GM12873 (cell line): ENCODE results near the gene RPL10.

Experiments used
- CTCF ChIP-seq: IDR thresholded peaks from 2 replicates; pipeline ENCODE4 v1.5.1; 2012; ENCODE audit warnings: low read depth, mild to moderate bottlenecking, moderate library complexity, low read length, control low read depth; ENCODE audit not compliant: insufficient read depth; ENCODE audit errors: missing control alignments

The RPL10 gene

GRCh38 chrX:154403192-154403591, 5.0 kb downstream of the RPL10 start:
- no peak for TF ChIP-seq CTCF

- no peak for TF ChIP-seq CTCF
Observed at GRCh38 chrX:154403858-154404257, 5.7 kb downstream of the RPL10 start.

GRCh38 chrX:154404625-154405192, 6.5 kb downstream of the RPL10 start:
- TF ChIP-seq CTCF = no peak

GRCh38 chrX:154408659-154409221, 10.6 kb downstream of the RPL10 start:
- no peak for TF ChIP-seq CTCF

GRCh38 chrX:154409222-154409871, 11.2 kb downstream of the RPL10 start, which contains the start of gene DNASE1L1:
Gene DNASE1L1 (minus strand): TSS chrX:154409254. CDS start chrX:154405568, 3,686 bp downstream.
- TF ChIP-seq CTCF = no peak

- TF ChIP-seq CTCF = no peak
Observed at GRCh38 chrX:154411981-154412340, 13.8 kb downstream of the RPL10 start.

- TF ChIP-seq CTCF = no peak
Observed at GRCh38 chrX:154412468-154412867, 14.3 kb downstream of the RPL10 start.
